K562 treated with DMSO at 1 percent for 4 hours (cell line): ENCODE results near the gene SEMA3F. TPM values are rescaled to one million over a fixed set of nuclear protein-coding genes. Genes with fewer than 3 reads are reported as not detected.

Experiments
- total RNA-seq: library from RNA; unstranded; fragments of 300-600 nt; gene quantifications from 2 replicates; pipeline ENCODE4 v1.2.3, GENCODE V29; 2022; ENCODE audit not compliant: insufficient read depth

The SEMA3F gene
- total RNA-seq: 2.4 and 3.7 TPM in 2 replicates

GRCh38 chr3:50154840-50155490 lies at the start of gene SEMA3F:
SEMA3F (plus strand) TSS chr3:50155324; CDS start chr3:50159623, 4,299 bp downstream.

GRCh38 chr3:50190936-50191660 lies 36.0 kb downstream of the SEMA3F start, which contains the start of gene GNAT1:
GNAT1 (plus strand) TSS chr3:50191610; CDS start chr3:50191726, 116 bp downstream.

GRCh38 chr3:50204804-50205412 lies 49.8 kb downstream of the SEMA3F start, which contains the start of gene SLC38A3:
SLC38A3 (plus strand) TSS chr3:50205271; CDS start chr3:50214200, 8,929 bp downstream.

GRCh38 chr3:50235716-50236483 lies 80.8 kb downstream of the SEMA3F start, which contains the start of gene GNAI2:
GNAI2 (plus strand) TSS chr3:50236204; CDS start chr3:50236336, 132 bp downstream.

Other genes starting within 250 kb of the SEMA3F start
- gene MON1A, start 225.5 kb upstream of the SEMA3F start, total RNA-seq: 11.2 and 14.9 TPM in 2 replicates
- gene RBM6, start 215.2 kb upstream of the SEMA3F start, total RNA-seq: 23.5 and 29.2 TPM in 2 replicates
- gene RBM5, start 66.4 kb upstream of the SEMA3F start, total RNA-seq: 38.5 and 47.1 TPM in 2 replicates
- gene GNAT1, start 36.3 kb downstream of the SEMA3F start, total RNA-seq: not detected in 2 replicates
- gene SLC38A3, start 49.9 kb downstream of the SEMA3F start, total RNA-seq: not detected in 2 replicates
- gene GNAI2, start 80.9 kb downstream of the SEMA3F start, total RNA-seq: 85.7 and 91.4 TPM in 2 replicates
- gene SEMA3B, start 113.8 kb downstream of the SEMA3F start, total RNA-seq: 2.9 and 3.8 TPM in 2 replicates
- gene LSMEM2, start 123.8 kb downstream of the SEMA3F start, total RNA-seq: 0.47 TPM in 1 of 2 replicates, not detected in the other
- gene IFRD2, start 137.1 kb downstream of the SEMA3F start, total RNA-seq: 36.1 and 41.2 TPM in 2 replicates
- 11.0 and 12.0 TPM in 2 replicates for gene HYAL3, start 144.1 kb downstream of the SEMA3F start, total RNA-seq
- 9.2 and 10.6 TPM in 2 replicates for gene NAA80, start 144.1 kb downstream of the SEMA3F start, total RNA-seq
- gene HYAL1, start 148.2 kb downstream of the SEMA3F start, total RNA-seq: 3.6 and 4.9 TPM in 2 replicates
- gene HYAL2, start 167.4 kb downstream of the SEMA3F start, total RNA-seq: 7.4 and 12.3 TPM in 2 replicates
- 29.7 and 46.9 TPM in 2 replicates for gene TUSC2, start 172.9 kb downstream of the SEMA3F start, total RNA-seq
- gene RASSF1, start 185.5 kb downstream of the SEMA3F start, total RNA-seq: 75.6 and 80.3 TPM in 2 replicates
- gene ZMYND10, start 190.4 kb downstream of the SEMA3F start, total RNA-seq: 1.7 and 2.7 TPM in 2 replicates
- 28.9 and 35.2 TPM in 2 replicates for gene NPRL2, start 195.5 kb downstream of the SEMA3F start, total RNA-seq
- gene CYB561D2, start 195.5 kb downstream of the SEMA3F start, total RNA-seq: 9.7 and 11.7 TPM in 2 replicates
- 26.6 and 33.3 TPM in 2 replicates for gene TMEM115, start 204.2 kb downstream of the SEMA3F start, total RNA-seq